ENCODE results near the gene PHACTR3.

DNA sequence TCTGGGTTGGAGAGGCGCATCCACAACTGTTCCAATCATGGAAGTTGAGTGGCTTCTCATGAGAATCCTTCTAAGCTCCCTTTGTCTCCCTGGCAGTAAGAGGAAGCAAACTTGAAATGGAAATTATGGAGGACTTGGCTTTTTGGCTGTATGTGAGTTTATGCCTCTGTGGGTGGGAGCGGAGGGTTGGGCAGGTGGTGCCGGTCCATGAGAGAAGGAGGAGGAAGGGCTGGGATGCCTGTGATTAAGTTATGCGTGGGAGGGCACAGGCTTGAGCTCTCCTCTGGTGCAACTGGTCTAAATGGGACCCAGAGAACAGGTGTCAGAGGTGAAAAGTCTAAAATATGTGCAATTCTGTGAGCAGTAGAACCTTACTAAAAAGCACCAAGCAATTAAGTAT lies 2.2 kb downstream of the PHACTR3 start:
- no peak for TF ChIP-seq EZH2 (IDR thresholded peaks at IDR 0.05; ENCODE audit: insufficient read depth, low read length)
- TF ChIP-seq, protein P1, sequence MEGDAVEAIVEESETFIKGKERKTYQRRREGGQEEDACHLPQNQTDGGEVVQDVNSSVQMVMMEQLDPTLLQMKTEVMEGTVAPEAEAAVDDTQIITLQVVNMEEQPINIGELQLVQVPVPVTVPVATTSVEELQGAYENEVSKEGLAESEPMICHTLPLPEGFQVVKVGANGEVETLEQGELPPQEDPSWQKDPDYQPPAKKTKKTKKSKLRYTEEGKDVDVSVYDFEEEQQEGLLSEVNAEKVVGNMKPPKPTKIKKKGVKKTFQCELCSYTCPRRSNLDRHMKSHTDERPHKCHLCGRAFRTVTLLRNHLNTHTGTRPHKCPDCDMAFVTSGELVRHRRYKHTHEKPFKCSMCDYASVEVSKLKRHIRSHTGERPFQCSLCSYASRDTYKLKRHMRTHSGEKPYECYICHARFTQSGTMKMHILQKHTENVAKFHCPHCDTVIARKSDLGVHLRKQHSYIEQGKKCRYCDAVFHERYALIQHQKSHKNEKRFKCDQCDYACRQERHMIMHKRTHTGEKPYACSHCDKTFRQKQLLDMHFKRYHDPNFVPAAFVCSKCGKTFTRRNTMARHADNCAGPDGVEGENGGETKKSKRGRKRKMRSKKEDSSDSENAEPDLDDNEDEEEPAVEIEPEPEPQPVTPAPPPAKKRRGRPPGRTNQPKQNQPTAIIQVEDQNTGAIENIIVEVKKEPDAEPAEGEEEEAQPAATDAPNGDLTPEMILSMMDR (IDR thresholded peaks at IDR 0.05; ENCODE audit: insufficient read depth, low read depth, low read length) = no peak

Data from astrocyte (in vitro differentiated cells and primary cell).